Tibial nerve (tissue), 3 donors: Measurements from ENCODE around the gene CPNE2.
A peak's percentile ranks its signal among the peaks of the same experiment; 100 is the strongest.

Source experiments
- CTCF ChIP-seq, 5 experiments: fragments of 200-600 bp in 3 of 5; fragments of 450-650 bp in 2 of 5; sonication (generic) in 3 of 5; IDR thresholded peaks; one replicate each; pipeline ENCODE4 v1.5.1; 2016 to 2019; ENCODE audit warnings: antibody characterized with exemption in 5 of 5, mild to moderate bottlenecking in 3 of 5, moderate library complexity in 2 of 5
- POLR2A ChIP-seq, 2 donors: fragments of 450-650 bp; IDR thresholded peaks; one replicate each; pipeline ENCODE4 v1.6.1; 2017; ENCODE audit warnings: antibody characterized with exemption in 2 of 2, mild to moderate bottlenecking in 2 of 2, moderate library complexity in 2 of 2

- TF ChIP-seq CTCF (IDR thresholded peaks at IDR 0.05) (peak; percentile 95 to 100 (median 96)), POLR2A (IDR thresholded peaks at IDR 0.05) (no peak)
Measured at GRCh38 chr16:57084257-57084770, 8.1 kb upstream of the CPNE2 start.
